PC-3 (cell line): Measurements from ENCODE around the gene KNTC1.

ENCODE experiments used
- CTCF ChIP-seq: fragments of 300-600 bp; sonication (generic); conservative IDR thresholded peaks from 2 replicates; pipeline ENCODE4 v1.5.1; 2017; ENCODE audit warnings: antibody characterized with exemption, low read depth, mild to moderate bottlenecking, low read length
- EZH2phosphoT487 ChIP-seq: fragments of 300-600 bp; sonication (generic); IDR thresholded peaks from 2 replicates; pipeline ENCODE4 v1.6.1; 2018; ENCODE audit warnings: mild to moderate bottlenecking, antibody characterized with exemption, low read length, borderline replicate concordance

GRCh38 chr12:122659579-122659978, 132.5 kb downstream of the KNTC1 start:
- TF ChIP-seq CTCF, result no peak
- no peak for TF ChIP-seq EZH2phosphoT487
